Endometrial microvascular endothelial cells (primary cell): Measurements from ENCODE around the gene EIF4E3. TPM values are rescaled to one million over a fixed set of nuclear protein-coding genes. Genes with fewer than 3 reads are reported as not detected.

ENCODE experiments used
- in situ Hi-C: cut with HindIII; loops from 2 replicates; pipeline ENCODE4 v1.10.0; 2017; ENCODE audit warnings: low sequenced_read_pairs, low pct_unique_long_range_greater_than_20kb; ENCODE audit errors: inconsistent ontology term
- total RNA-seq: library from RNA; depleted of rRNA; stranded (reverse); fragments of >200 nt; gene quantifications from one replicate; pipeline ENCODE4 v1.2.3, GENCODE V29; 2015; ENCODE audit errors: inconsistent ontology term

Gene EIF4E3
- total RNA-seq: 1.5 TPM

DNA sequence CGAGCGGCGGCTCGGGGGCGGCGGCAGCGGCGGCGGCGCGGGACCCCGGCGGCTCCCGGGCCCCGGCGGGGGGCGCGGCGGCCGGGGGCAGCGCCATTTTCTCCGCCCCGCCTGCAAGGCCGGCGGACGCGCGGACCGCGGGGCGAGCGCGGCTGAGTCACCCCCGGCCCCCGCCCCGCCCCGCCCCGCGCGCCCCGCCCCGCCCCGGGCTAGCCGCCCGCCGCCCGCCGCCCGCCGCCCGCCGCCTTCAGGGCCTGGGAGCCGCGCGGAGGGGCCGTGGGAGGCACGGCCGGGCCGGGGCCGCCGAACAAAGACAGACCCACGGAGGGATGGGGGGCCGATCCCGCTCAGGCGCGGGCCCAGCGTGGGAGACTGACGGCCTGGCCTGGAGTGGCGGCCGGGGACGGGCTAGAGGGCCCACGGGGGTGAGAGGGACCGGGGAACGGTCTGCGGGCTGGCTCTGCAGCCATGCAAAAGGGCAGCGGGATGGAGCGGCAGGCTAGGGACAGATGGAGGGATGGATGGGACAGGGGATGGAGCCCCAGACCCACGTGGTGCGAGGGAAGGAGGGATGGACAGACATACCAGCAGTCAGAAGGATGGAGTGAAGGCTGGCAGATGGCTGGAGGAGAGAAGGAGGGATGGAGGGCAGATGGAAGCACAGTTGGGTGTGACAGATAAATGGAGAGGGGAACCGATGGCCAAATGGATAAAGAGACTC, at the start of gene EIF4E3:
EIF4E3 (minus strand) TSS at position 132 of the 721 bp plus-strand sequence; CDS start at position 97, 35 bp downstream.
- in situ Hi-C loops: no loop called here

GRCh38 chr3:71771884-71772283, 46.7 kb upstream of the EIF4E3 start:
- in situ Hi-C loops: no loop called here

DNA sequence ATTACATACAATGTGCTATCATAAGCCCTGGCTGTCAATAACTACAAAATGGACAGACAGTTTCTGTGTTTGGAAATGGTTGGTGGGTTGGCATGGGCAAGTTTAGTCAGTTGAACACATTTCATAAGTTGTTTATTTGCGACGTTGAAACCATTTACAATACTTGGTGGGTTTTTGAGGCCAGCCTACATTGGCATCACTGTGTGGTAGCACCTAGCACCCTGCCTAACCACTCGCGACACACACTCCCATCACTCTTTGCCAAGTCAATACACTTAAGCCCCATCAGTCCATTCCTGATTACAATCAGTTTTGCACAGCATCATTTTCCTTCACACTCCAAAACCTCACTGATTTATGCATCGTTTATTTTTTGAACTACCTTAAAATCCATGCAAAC, 45.9 kb upstream of the EIF4E3 start:
- in situ Hi-C loops: no loop called here

GRCh38 chr3:71763426-71763825, 38.2 kb upstream of the EIF4E3 start:
- in situ Hi-C loops: no loop called here

DNA sequence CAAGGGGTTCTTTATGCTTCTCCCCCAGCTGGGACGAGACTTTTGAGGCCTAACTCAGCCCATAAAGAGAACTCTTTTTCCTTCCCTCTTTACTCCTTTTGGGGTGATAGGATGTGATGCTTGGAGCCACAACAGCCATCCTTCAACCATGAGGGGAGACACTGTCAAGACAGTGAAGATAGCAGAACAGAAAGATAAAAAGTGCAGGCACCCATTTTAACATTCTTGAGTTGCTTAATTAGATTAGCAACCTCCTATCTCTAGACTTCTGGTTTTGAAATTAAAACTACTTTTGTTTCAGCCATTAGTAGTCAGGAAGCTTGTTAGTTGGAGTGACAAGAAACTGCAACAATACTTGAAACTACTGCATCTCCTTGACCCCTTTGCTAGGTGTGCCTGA, 34.9 kb upstream of the EIF4E3 start:
- in situ Hi-C loops: no loop called here

GRCh38 chr3:71759401-71759800, 34.2 kb upstream of the EIF4E3 start:
- in situ Hi-C loops: no loop called here

DNA sequence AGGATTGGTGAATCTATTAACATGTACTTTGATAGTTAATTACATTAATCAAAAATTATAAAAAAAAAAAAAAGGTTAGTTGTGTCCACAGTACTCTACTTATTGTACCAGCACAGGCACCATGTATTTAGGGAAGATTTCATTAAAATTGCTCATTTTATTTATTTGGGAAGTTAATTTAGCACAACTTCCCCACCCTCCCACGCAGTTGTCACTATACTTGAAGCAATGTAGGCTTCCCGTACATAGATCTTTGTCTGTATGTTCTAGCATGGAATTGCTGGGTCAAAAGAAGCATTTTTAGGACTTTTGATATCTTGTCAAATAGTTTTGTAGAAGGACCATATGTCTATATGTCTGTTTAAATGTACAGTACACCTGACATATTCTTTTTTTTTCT, 32.9 kb upstream of the EIF4E3 start:
- in situ Hi-C loops: no loop called here

GRCh38 chr3:71754610-71755253, 29.5 kb upstream of the EIF4E3 start:
- in situ Hi-C loops: no loop called here

DNA sequence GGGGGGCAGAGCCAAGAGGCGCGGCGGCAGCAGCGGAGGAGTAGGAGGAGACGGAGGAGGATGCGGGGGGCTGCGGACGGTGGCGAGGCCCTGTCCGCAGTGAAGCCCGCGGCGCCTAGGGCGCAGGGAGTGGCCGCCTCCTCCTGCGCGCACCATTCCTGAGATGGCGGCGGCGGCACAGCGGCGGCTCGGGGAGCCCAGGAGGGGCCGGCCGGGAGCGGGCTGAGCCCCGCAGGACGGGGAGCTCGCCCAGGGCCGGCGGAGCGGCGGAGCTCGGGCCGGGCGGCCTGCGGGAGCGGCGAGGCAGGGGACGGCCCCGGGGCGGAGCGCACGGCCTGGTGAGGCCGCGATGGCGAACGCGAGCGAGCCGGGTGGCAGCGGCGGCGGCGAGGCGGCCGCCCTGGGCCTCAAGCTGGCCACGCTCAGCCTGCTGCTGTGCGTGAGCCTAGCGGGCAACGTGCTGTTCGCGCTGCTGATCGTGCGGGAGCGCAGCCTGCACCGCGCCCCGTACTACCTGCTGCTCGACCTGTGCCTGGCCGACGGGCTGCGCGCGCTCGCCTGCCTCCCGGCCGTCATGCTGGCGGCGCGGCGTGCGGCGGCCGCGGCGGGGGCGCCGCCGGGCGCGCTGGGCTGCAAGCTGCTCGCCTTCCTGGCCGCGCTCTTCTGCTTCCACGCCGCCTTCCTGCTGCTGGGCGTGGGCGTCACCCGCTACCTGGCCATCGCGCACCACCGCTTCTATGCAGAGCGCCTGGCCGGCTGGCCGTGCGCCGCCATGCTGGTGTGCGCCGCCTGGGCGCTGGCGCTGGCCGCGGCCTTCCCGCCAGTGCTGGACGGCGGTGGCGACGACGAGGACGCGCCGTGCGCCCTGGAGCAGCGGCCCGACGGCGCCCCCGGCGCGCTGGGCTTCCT, 28.8 kb upstream of the EIF4E3 start, which contains the start of gene GPR27:
GPR27 (plus strand) TSS at position 155 of the 909 bp plus-strand sequence; CDS start at position 350, 195 bp downstream.
- in situ Hi-C loops: no loop called here

- in situ Hi-C loops: no loop called here
Observed at GRCh38 chr3:71752831-71753700, 27.9 kb upstream of the EIF4E3 start.

- in situ Hi-C loops: no loop called here
Observed at GRCh38 chr3:71751602-71752001, 26.4 kb upstream of the EIF4E3 start.

- in situ Hi-C loops: no loop called here
Observed at GRCh38 chr3:71744738-71745137, 19.5 kb upstream of the EIF4E3 start.

DNA sequence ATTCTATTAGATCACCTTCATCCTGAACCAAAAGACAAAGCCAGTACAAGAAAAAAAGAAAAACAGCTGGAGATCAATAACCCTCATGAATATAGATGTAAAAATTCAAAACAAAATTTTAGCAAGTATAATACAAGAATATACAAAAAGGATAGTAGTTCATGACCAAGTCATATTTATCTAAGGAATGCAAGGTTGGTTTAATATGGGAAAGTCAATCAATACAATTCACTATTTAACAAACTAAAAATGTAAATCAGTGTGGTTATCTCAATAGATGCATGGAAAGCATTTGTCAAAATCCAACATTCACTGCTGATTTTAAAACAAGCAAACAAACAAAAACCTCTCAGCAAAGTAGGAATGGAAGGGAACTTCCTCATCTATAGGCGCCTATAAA, 17.4 kb upstream of the EIF4E3 start:
- in situ Hi-C loops: no loop called here

- in situ Hi-C loops: no loop called here
Observed at GRCh38 chr3:71734881-71735280, 9.7 kb upstream of the EIF4E3 start.

DNA sequence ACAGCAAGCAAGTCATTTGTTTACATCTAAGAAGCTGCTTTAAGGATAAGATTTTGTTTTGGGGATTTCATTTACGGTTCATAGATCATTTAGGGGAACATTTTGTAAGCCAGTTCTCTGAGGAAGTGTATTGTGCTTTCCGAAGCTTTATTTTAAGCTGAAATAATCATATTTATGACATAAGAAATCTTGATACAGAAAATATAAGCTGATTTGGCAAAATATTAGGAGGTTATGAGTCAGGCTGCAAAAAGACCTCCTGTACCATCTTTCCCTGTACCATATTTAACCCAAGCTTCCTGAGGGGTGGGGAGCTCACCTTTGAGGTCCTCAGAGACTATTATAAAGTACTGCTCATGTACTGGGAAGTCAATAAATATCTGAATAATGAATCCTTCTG, 8.1 kb upstream of the EIF4E3 start:
- in situ Hi-C loops: no loop called here

DNA sequence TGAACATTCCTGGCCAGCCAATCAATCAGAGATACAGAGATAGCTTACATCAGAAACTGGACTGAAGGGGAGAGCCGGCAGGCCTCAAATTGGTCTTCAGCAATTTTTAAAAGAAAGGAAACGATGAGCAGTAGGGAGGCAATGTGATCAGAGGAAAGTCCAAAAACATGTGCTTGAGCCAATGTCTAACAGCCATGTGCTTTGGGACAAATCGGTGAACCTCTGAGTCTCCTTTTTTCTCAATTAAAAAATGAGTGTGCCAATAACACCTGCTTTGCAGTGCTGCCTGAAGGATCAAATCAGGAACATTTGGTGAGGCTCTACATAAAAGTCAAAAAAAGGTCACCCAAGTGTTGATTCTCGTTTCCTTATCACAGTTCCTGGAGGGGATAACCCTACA, 7.4 kb upstream of the EIF4E3 start:
- in situ Hi-C loops: no loop called here

- in situ Hi-C loops: no loop called here
Observed at GRCh38 chr3:71728632-71729342, 3.6 kb upstream of the EIF4E3 start.

- in situ Hi-C loops: no loop called here
Observed at GRCh38 chr3:71726146-71726545, 944 bp upstream of the EIF4E3 start.
